ENCODE data around the gene GAGE13.
"Not testable (repeated sequence)": the region's sequence is repeated elsewhere in the genome, so short reads cannot be mapped to it uniquely, and the experiment has no call there.

GAGE13 gene

DNA sequence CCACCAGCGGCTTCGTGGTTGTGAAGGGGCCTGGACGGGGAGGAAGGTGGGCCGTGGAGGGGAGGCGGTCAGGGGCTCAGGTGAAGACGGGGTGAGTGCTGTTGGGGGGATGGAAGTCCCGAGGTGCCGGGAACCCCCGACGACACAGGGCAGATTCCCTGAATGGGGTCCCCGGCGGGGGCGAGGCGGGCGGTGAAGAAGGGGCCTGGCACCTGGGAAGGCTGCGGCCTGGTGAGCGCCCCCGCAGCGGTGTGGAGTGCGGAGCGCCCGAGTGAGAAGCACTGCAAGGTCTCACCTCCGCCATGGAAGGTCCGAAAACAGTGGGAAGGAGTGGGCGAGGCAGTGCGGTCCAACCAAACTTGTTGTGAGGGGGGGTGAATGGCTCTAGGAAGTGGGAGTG lies 459 bp downstream of the GAGE13 start:
- not testable (repeated sequence) for DNase-seq (ENCODE audit: low spot score)

DNA sequence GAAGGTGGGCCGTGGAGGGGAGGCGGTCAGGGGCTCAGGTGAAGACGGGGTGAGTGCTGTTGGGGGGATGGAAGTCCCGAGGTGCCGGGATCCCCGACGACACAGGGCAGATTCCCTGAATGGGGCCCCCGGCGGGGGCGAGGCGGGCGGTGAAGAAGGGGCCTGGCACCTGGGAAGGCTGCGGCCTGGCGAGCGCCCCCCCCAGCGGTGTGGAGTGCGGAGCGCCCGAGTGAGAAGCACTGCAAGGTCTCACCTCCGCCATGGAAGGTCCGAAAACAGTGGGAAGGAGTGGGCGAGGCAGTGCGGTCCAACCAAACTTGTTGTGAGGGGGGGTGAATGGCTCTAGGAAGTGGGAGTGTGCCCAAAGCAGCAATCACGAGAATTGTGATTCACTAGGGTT lies 10.1 kb downstream of the GAGE13 start:
- DNase-seq (ENCODE audit: low spot score) = not testable (repeated sequence)

DNA sequence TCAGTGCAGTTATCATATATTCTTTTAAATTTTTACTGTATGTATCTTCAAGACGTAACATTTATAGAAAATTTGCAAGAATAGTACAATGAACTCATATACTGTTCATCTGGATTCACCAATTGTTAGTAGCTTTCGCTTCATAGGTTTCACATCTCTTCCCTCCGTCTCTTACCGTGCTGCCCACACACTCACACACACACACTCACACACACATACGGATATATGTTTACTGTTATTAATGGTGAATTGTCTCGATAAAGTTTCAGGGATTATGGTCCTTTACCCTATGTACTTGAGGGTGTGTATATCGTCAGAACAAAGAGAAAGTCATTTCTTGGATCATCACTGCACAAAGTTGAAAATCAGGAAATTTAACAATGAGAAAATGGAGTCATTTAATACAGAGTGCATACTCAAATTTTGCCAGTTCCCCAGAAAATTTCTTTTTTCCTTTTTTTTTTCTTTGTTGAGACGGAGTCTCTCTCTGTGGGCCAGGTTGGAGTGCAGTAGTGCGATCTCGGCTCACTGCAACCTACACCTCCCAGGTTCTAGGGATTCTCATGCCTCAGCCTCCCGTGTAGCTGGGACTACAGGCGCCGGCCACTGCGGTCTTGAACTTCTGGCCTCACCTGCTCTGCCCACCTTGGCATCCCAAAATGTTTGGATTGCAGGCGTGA lies 13.3 kb downstream of the GAGE13 start:
- DNase-seq (ENCODE audit: low spot score) = not testable (repeated sequence)

DNA sequence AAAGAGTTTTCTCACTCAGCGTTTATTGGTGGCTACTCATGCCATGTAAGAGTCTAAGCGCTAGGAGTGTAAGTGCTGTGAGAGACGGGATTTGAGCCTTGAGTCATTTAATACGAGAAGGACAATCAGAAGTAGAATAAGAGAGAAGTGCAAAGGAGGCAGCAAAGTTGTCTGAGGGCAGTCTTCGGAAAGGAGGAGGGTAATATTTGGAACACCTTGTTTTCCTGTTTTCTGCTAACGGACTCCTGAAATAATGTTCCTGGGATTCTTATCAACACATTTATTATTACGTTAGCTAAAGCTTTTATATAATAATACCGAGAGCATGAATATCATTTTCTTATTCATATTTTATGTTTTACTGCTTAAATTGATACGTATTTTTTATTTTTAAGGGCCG lies 14.0 kb downstream of the GAGE13 start:
- not testable (repeated sequence) for DNase-seq (ENCODE audit: low spot score)

DNA sequence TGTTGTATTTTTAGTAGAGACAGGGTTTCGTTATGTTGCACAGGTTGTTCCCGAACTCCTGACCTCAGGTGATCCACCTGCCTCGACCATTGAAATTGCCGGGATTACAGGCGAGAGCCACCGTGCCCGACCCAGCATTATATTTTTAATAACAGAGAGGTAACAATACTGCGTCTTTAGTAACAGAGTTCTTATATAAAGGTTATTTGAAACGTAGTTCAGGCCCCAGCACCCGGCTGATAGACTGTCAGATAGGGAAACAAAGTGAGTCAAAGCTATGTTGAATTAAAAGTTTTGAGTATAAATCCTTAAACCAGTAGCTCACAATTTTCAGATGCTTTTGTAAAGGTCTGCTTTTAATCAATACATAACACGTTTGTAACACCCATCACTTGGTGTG lies 14.8 kb downstream of the GAGE13 start:
- DNase-seq (ENCODE audit: low spot score) = not testable (repeated sequence)

Data from pons (tissue), 1 donor.